HUDEP-2 (cell line): ENCODE data around the gene MAGEA3.
"Not testable (repeated sequence)": the region's sequence is repeated elsewhere in the genome, so short reads cannot be mapped to it uniquely, and the experiment has no call there.

Experiments used
- DNase-seq, 76 experiments: peaks; one replicate each; lab custom pipeline; 2025; ENCODE audit not compliant: unreplicated experiment in 76 of 76; lab: John Stamatoyannopoulos, UW

Gene MAGEA3

DNA sequence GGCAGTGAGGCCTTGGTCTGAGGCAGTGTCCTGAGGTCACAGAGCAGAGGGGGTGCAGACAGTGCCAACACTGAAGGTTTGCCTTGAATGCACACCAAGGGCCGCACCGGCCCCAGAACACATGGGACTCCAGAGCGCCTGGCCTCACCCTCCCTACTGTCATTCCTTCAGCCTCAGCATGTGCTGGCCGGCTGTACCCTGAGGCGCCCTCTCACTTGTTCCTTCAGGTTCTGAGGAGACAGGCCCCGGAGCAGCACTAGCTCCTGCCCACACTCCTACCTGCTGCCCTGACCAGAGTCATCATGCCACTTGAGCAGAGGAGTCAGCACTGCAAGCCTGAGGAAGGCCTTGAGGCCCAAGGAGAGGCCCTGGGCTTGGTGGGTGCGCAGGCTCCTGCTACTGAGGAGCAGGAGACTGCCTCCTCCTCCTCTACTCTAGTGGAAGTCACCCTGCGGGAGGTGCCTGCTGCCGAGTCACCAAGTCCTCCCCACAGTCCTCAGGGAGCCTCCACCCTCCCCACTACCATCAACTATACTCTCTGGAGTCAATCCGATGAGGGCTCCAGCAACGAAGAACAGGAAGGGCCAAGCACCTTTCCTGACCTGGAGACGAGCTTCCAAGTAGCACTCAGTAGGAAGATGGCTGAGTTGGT, 37.4 kb downstream of the MAGEA3 start:
- no peak for DNase-seq

DNA sequence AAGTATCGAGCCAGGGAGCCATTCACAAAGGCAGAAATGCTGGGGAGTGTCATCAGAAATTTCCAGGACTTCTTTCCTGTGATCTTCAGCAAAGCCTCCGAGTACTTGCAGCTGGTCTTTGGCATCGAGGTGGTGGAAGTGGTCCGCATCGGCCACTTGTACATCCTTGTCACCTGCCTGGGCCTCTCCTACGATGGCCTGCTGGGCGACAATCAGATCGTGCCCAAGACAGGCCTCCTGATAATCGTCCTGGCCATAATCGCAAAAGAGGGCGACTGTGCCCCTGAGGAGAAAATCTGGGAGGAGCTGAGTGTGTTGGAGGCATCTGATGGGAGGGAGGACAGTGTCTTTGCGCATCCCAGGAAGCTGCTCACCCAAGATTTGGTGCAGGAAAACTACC, 37.9 kb downstream of the MAGEA3 start:
- DNase-seq, result not testable (repeated sequence)

DNA sequence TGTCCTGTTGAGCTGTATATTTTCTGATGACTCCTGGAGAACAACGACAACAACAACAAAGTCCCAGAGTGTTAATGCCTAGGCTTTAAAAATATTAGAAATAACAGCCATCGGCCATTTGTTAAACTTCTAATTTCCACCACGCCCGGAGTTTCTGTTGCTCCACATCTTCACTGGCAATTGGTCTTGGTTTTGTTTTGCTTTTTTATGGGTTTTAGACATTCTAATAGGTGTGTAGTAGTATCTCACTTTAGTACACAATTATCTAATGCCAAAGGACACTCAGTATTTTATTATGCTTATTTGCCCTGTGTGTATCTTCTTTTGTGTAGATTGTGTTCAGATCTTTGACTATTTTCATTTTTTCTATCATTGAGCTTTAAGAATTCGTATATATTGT, 40.0 kb downstream of the MAGEA3 start:
- no peak for DNase-seq
